Astrocyte (in vitro differentiated cells and primary cell): Measurements from ENCODE around the gene LOXHD1. TPM values are rescaled to one million over a fixed set of nuclear protein-coding genes. Genes with fewer than 3 reads are reported as not detected.

Experiments used
- DNase-seq: peaks from one replicate; pipeline ENCODE4 v3.0.0-alpha.2; 2010; ENCODE audit warnings: low read depth
- FAIRE-seq: peaks from 2 replicates; lab custom pipeline; 2011; peaks lifted over from hg19 to GRCh38; lab: Jason Lieb, UNC
- H2AFZ ChIP-seq: 2 replicates; pipeline ENCODE4 v1.6.0; 2012; ENCODE audit warnings: low read depth, low read length, inconsistent platforms
- H3K27ac ChIP-seq: 2 replicates; pipeline ENCODE4 v1.5.1; 2011; ENCODE audit warnings: low read depth, low read length, inconsistent platforms
- H3K27me3 ChIP-seq: 2 replicates; pipeline ENCODE4 v1.6.0; 2011; ENCODE audit warnings: low read length, inconsistent platforms; ENCODE audit not compliant: insufficient read depth
- H3K36me3 ChIP-seq: 2 replicates; pipeline ENCODE4 v1.5.1; 2011; ENCODE audit warnings: low read length, inconsistent platforms; ENCODE audit not compliant: insufficient read depth
- H3K4me1 ChIP-seq: 2 replicates; pipeline ENCODE4 v1.5.1; 2011; ENCODE audit warnings: low read length, inconsistent platforms; ENCODE audit not compliant: insufficient read depth
- H3K4me2 ChIP-seq: 2 replicates; pipeline ENCODE4 v1.6.0; 2012; ENCODE audit warnings: low read length, inconsistent platforms
- H3K4me3 ChIP-seq: 2 replicates; pipeline ENCODE4 v1.5.1; 2011; ENCODE audit warnings: low read depth, mild to moderate bottlenecking, low read length, inconsistent platforms; ENCODE audit not compliant: insufficient read depth
- H3K79me2 ChIP-seq: 2 replicates; pipeline ENCODE4 v1.6.0; 2012; ENCODE audit warnings: mild to moderate bottlenecking, low read length, inconsistent platforms; ENCODE audit not compliant: insufficient read depth
- H3K9ac ChIP-seq: 2 replicates; pipeline ENCODE4 v1.6.0; 2012; ENCODE audit warnings: mild to moderate bottlenecking, low read length, inconsistent platforms
- H3K9me3 ChIP-seq: 2 replicates; pipeline ENCODE4 v1.5.1; 2012; ENCODE audit warnings: low read depth, mild to moderate bottlenecking, low read length, inconsistent platforms; ENCODE audit not compliant: insufficient read depth
- H4K20me1 ChIP-seq: 2 replicates; pipeline ENCODE4 v1.6.0; 2012; ENCODE audit warnings: low read length, inconsistent platforms; ENCODE audit not compliant: insufficient read depth
- H3K27ac Mint-ChIP-seq: one replicate; pipeline ENCODE4 v1.8.0; 2021; ENCODE audit warnings: mild to moderate bottlenecking, mixed read lengths; ENCODE audit not compliant: unreplicated experiment
- H3K27me3 Mint-ChIP-seq: one replicate; pipeline ENCODE4 v1.8.0; 2021; ENCODE audit warnings: low read depth, mixed read lengths; ENCODE audit not compliant: unreplicated experiment
- H3K36me3 Mint-ChIP-seq: one replicate; pipeline ENCODE4 v1.8.0; 2021; ENCODE audit warnings: low read depth, mixed read lengths; ENCODE audit not compliant: unreplicated experiment
- H3K4me1 Mint-ChIP-seq: one replicate; pipeline ENCODE4 v1.8.0; 2021; ENCODE audit warnings: low read depth, mixed read lengths; ENCODE audit not compliant: unreplicated experiment
- H3K4me3 Mint-ChIP-seq: one replicate; pipeline ENCODE4 v1.8.0; 2021; ENCODE audit warnings: mild to moderate bottlenecking, moderate library complexity, mixed read lengths; ENCODE audit not compliant: unreplicated experiment
- H3K9me3 Mint-ChIP-seq: one replicate; pipeline ENCODE4 v1.8.0; 2021; ENCODE audit warnings: mild to moderate bottlenecking, mixed read lengths; ENCODE audit not compliant: unreplicated experiment
- CTCF ChIP-seq: IDR thresholded peaks from 2 replicates; pipeline ENCODE4 v1.5.1; 2011; ENCODE audit warnings: low read depth, mild to moderate bottlenecking, inconsistent platforms, low read length, moderate library complexity; ENCODE audit not compliant: insufficient read depth
- EZH2 ChIP-seq: IDR thresholded peaks from 2 replicates; pipeline ENCODE4 v1.6.1; 2012; ENCODE audit warnings: mild to moderate bottlenecking, low read length, inconsistent platforms; ENCODE audit not compliant: insufficient read depth
- total RNA-seq: library from RNA; stranded (reverse); gene quantifications from 2 replicates; pipeline ENCODE4 v1.2.1, GENCODE V29; 2021

Gene LOXHD1
- total RNA-seq, 1 donor from 2014 or later = not detected

GRCh38 chr18:46449033-46449432 is 208.0 kb downstream of the LOXHD1 start:
- Histone ChIP-seq H2AFZ (no peak overlapping the region), H3K9ac (no peak overlapping the region), H3K4me2 (no peak overlapping the region), H3K4me1 (no peaks in the 10 kb centered on the region), H3K79me2 (no peaks in the 10 kb centered on the region), H3K4me3 (no peak overlapping the region), H3K27ac (no peak overlapping the region), H3K27me3 (no peaks in the 10 kb centered on the region), H3K36me3 (no peaks in the 10 kb centered on the region), H4K20me1 (no peaks in the 10 kb centered on the region), H3K9me3 (no peaks in the 10 kb centered on the region)
- TF ChIP-seq CTCF (no peak), EZH2 (no peak)
- DNase-seq = no peak
- no peak overlapping the region for H3K27ac Mint-ChIP-seq
- no peak for FAIRE-seq
- peaks cover 34% of the 10 kb centered on the region for H3K27me3 Mint-ChIP-seq
- peaks cover 4% of the 10 kb centered on the region for H3K4me1 Mint-ChIP-seq
- H3K36me3 Mint-ChIP-seq = no peaks in the 10 kb centered on the region
- H3K9me3 Mint-ChIP-seq = peaks cover 4% of the 10 kb centered on the region
- no peak overlapping the region for H3K4me3 Mint-ChIP-seq

GRCh38 chr18:46448347-46448746 is 208.7 kb downstream of the LOXHD1 start:
- TF ChIP-seq CTCF (no peak), EZH2 (no peak)
- no peak for DNase-seq
- Mint-ChIP-seq H3K4me1 (peaks cover 4% of the 10 kb centered on the region), H3K27me3 (peaks cover 34% of the 10 kb centered on the region), H3K36me3 (no peaks in the 10 kb centered on the region), H3K4me3 (no peak overlapping the region), H3K9me3 (peaks cover 4% of the 10 kb centered on the region), H3K27ac (no peak overlapping the region)
- no peaks in the 10 kb centered on the region for H3K27me3 ChIP-seq
- H3K27ac ChIP-seq = no peak overlapping the region
- no peak overlapping the region for H3K9ac ChIP-seq
- H2AFZ ChIP-seq = no peak overlapping the region
- no peak overlapping the region for H3K4me3 ChIP-seq
- FAIRE-seq = no peak
- no peaks in the 10 kb centered on the region for H3K4me1 ChIP-seq
- H3K79me2 ChIP-seq = no peaks in the 10 kb centered on the region
- H3K9me3 ChIP-seq = no peaks in the 10 kb centered on the region
- no peaks in the 10 kb centered on the region for H4K20me1 ChIP-seq
- no peaks in the 10 kb centered on the region for H3K36me3 ChIP-seq
- no peak overlapping the region for H3K4me2 ChIP-seq

- no peak for FAIRE-seq
- H3K4me2 ChIP-seq = no peak overlapping the region
- H3K4me1 Mint-ChIP-seq = peaks cover 4% of the 10 kb centered on the region
- no peak for DNase-seq
- H3K27ac ChIP-seq = no peak overlapping the region
- H3K4me1 ChIP-seq = no peaks in the 10 kb centered on the region
- no peaks in the 10 kb centered on the region for H4K20me1 ChIP-seq
- TF ChIP-seq CTCF (no peak), EZH2 (no peak)
- H3K27ac Mint-ChIP-seq = no peak overlapping the region
- no peak overlapping the region for H3K4me3 ChIP-seq
- no peaks in the 10 kb centered on the region for H3K36me3 ChIP-seq
- H2AFZ ChIP-seq = no peak overlapping the region
- H3K27me3 ChIP-seq = no peaks in the 10 kb centered on the region
- H3K27me3 Mint-ChIP-seq = peaks cover 34% of the 10 kb centered on the region
- no peaks in the 10 kb centered on the region for H3K79me2 ChIP-seq
- H3K9me3 ChIP-seq = no peaks in the 10 kb centered on the region
- peaks cover 4% of the 10 kb centered on the region for H3K9me3 Mint-ChIP-seq
- H3K9ac ChIP-seq = no peak overlapping the region
- no peak overlapping the region for H3K4me3 Mint-ChIP-seq
- no peaks in the 10 kb centered on the region for H3K36me3 Mint-ChIP-seq
Observed at GRCh38 chr18:46447792-46448191, 209.2 kb downstream of the LOXHD1 start.
